BJ (cell line): ENCODE results near the gene ZNF770. TPM values are rescaled to one million over a fixed set of nuclear protein-coding genes. Genes with fewer than 3 reads are reported as not detected.

Experiments used
- CTCF ChIA-PET: fragments of 350-600 bp; formaldehyde crosslinking; extraction: SDS; loops from one replicate; lab custom pipeline; 2021; ENCODE audit warnings: antibody characterized with exemption, inconsistent platforms; lab: Yijun Ruan, JAX
- POLR2A ChIA-PET: fragments of 300-600 bp; sonication (Branson Sonifier 250); formaldehyde crosslinking; extraction: SDS; loops from one replicate; lab custom pipeline; 2021; ENCODE audit warnings: antibody characterized with exemption; lab: Charles Lee
- DNase-seq: peaks from one replicate; pipeline ENCODE4 v3.0.0-alpha.2; 2011; ENCODE audit warnings: low read depth
- H3K27me3 ChIP-seq: 2 replicates; pipeline ENCODE4 v1.6.0; 2011; ENCODE audit warnings: low read length; ENCODE audit not compliant: control insufficient read depth, insufficient read depth
- H3K36me3 ChIP-seq: 2 replicates; pipeline ENCODE4 v1.5.1; 2011; ENCODE audit warnings: low read length; ENCODE audit not compliant: control insufficient read depth, insufficient read depth
- H3K4me3 ChIP-seq: 2 replicates; pipeline ENCODE4 v1.5.1; 2011; ENCODE audit warnings: low read depth, mild to moderate bottlenecking, control low read depth, low read length
- CTCF ChIP-seq: IDR thresholded peaks from 2 replicates; pipeline ENCODE4 v1.5.1; 2011; ENCODE audit warnings: low read depth, mild to moderate bottlenecking, control low read depth, inconsistent platforms, low read length, moderate library complexity; ENCODE audit not compliant: insufficient read depth
- polyA plus RNA-seq: library from polyadenylated mRNA; depleted of rRNA; stranded (reverse); fragments of >200 nt; gene quantifications from 2 replicates; pipeline ENCODE4 v1.2.3, GENCODE V29; 2011

ZNF770 gene
- polyA plus RNA-seq, 1 experiment: 8.6 TPM

GRCh38 chr15:35003928-35004327 is 15.8 kb upstream of the ZNF770 start:
- Histone ChIP-seq H3K36me3 (no peaks in the 10 kb centered on the region), H3K4me3 (no peak overlapping the region), H3K27me3 (peaks cover 2% of the 10 kb centered on the region; the same call in 1 of the 2 replicates)
- TF ChIP-seq CTCF: no peak
- ChIA-PET POLR2A (no interaction called here), CTCF (no interaction called here)
- DNase-seq: no peak

GRCh38 chr15:35000511-35000910 is 12.4 kb upstream of the ZNF770 start:
- peak; percentile 9 for DNase-seq
- H3K27me3 ChIP-seq: 0 out of 2 replicates have a peak, but pooled peaks cover 1% of the 10 kb centered on the region
- TF ChIP-seq CTCF: no peak
- POLR2A ChIA-PET: no interaction called here
- no peak overlapping the region for H3K4me3 ChIP-seq
- H3K36me3 ChIP-seq: no peaks in the 10 kb centered on the region
- CTCF ChIA-PET: interaction anchor here (0.7 to 0.9 kb wide), 2 partner anchors 11 to 30 kb away, joined by 4 read pairs; no protein-coding TSS in a partner anchor

GRCh38 chr15:34999906-35000305 is 11.8 kb upstream of the ZNF770 start:
- no peak for DNase-seq
- 0 out of 2 replicates have a peak, but pooled peaks cover 1% of the 10 kb centered on the region for H3K27me3 ChIP-seq
- H3K36me3 ChIP-seq: no peaks in the 10 kb centered on the region
- ChIA-PET CTCF (interaction anchor here (0.9 kb wide), 1 partner anchor 30 kb away, joined by 4 read pairs; no protein-coding TSS in a partner anchor), POLR2A (no interaction called here)
- no peak for TF ChIP-seq CTCF
- no peak overlapping the region for H3K4me3 ChIP-seq

GRCh38 chr15:34994925-34995324 is 6.8 kb upstream of the ZNF770 start:
- no peak for DNase-seq
- no peak overlapping the region for H3K4me3 ChIP-seq
- H3K36me3 ChIP-seq: no peaks in the 10 kb centered on the region
- no peak for TF ChIP-seq CTCF
- ChIA-PET POLR2A (no interaction called here), CTCF (interaction anchor here (0.6 kb wide), 1 partner anchor 687 kb away, joined by 3 read pairs; no protein-coding TSS in a partner anchor)
- 0 out of 2 replicates have a peak, but pooled peaks cover 1% of the 10 kb centered on the region for H3K27me3 ChIP-seq

GRCh38 chr15:34993877-34994276 is 5.8 kb upstream of the ZNF770 start:
- no peaks in the 10 kb centered on the region for H3K36me3 ChIP-seq
- POLR2A ChIA-PET: no interaction called here
- 0 out of 2 replicates have a peak, but pooled peaks cover 1% of the 10 kb centered on the region for H3K27me3 ChIP-seq
- no peak for DNase-seq
- no peak overlapping the region for H3K4me3 ChIP-seq
- CTCF ChIA-PET: interaction anchor here (0.6 kb wide), 2 partner anchors 9 to 295 kb away, joined by 3 to 6 read pairs; no protein-coding TSS in a partner anchor
- no peak for TF ChIP-seq CTCF
